ENCODE measurements around the gene EHF. TPM values are rescaled to one million over a fixed set of nuclear protein-coding genes. Genes with fewer than 3 reads are reported as not detected.

Gene EHF
- total RNA-seq, 1 experiment from 2014 or later, result 0.51 TPM

- Histone ChIP-seq H3K4me3 (ENCODE audit: low read depth in 2 of 2, low read length in 2 of 2) (no peak overlapping the region), H3K27me3 (ENCODE audit: control insufficient read depth, insufficient read depth, low read length) (no peaks in the 10 kb centered on the region), H3K36me3 (ENCODE audit: control insufficient read depth, insufficient read depth, low read length) (no peaks in the 10 kb centered on the region), H3K27ac (ENCODE audit: low read length) (no peak overlapping the region), H3K4me1 (ENCODE audit: control insufficient read depth, insufficient read depth, low read length) (no peaks in the 10 kb centered on the region; the same call in 1 of the 2 replicates), H3K9me3 (ENCODE audit: control insufficient read depth, insufficient read depth, low read depth, low read length) (no peaks in the 10 kb centered on the region)
- ATAC-seq (no peak), DNase-seq (ENCODE audit: low read depth, low spot score) (no peak)
- no peak for TF ChIP-seq CTCF (IDR thresholded peaks at IDR 0.05)
- TF ChIP-seq REST (IDR thresholded peaks at IDR 0.05; ENCODE audit: insufficient read depth in 1 of 2, low read depth in 2 of 2, low read length in 1 of 2), result no peak
- TF ChIP-seq POLR2AphosphoS5 (IDR thresholded peaks at IDR 0.05; ENCODE audit: low read depth, low read length), result no peak
- no peak for TF ChIP-seq SIN3A (IDR thresholded peaks at IDR 0.05; ENCODE audit: borderline replicate concordance, insufficient read depth, low read depth, low read length)
- TF ChIP-seq TCF7L2 (IDR thresholded peaks at IDR 0.05; ENCODE audit: low read depth, low read length), result no peak
- in situ Hi-C loops (cut with HindIII; ENCODE audit: low pct_unique_long_range_greater_than_20kb, low sequenced_read_pairs), result no loop called here
- intact Hi-C loops (cut with micrococcal nuclease; ENCODE audit: unreplicated experiment), result no loop called here
- ChIA-PET CTCF (no interaction called here), POLR2A (no interaction called here)
- no TSS peak for BruUV-seq (replicated peaks)
Observed at GRCh38 chr11:34625576-34625975, 4.7 kb downstream of the EHF start.

GRCh38 chr11:34626393-34626792, 5.5 kb downstream of the EHF start:
- Histone ChIP-seq H3K27ac (ENCODE audit: low read length) (no peak overlapping the region), H3K27me3 (ENCODE audit: control insufficient read depth, insufficient read depth, low read length) (no peaks in the 10 kb centered on the region), H3K9me3 (ENCODE audit: control insufficient read depth, insufficient read depth, low read depth, low read length) (no peaks in the 10 kb centered on the region), H3K4me3 (ENCODE audit: low read depth in 2 of 2, low read length in 2 of 2) (no peak overlapping the region), H3K4me1 (ENCODE audit: control insufficient read depth, insufficient read depth, low read length) (no peaks in the 10 kb centered on the region; the same call in 1 of the 2 replicates), H3K36me3 (ENCODE audit: control insufficient read depth, insufficient read depth, low read length) (no peaks in the 10 kb centered on the region)
- no peak for TF ChIP-seq REST (IDR thresholded peaks at IDR 0.05; ENCODE audit: insufficient read depth in 1 of 2, low read depth in 2 of 2, low read length in 1 of 2)
- DNase-seq (ENCODE audit: low read depth, low spot score) (no peak), ATAC-seq (no peak)
- in situ Hi-C loops (cut with HindIII; ENCODE audit: low pct_unique_long_range_greater_than_20kb, low sequenced_read_pairs) (no loop called here), intact Hi-C loops (cut with micrococcal nuclease; ENCODE audit: unreplicated experiment) (no loop called here)
- POLR2A ChIA-PET, result no interaction called here
- BruUV-seq (replicated peaks), result no TSS peak
- CTCF ChIA-PET, result no interaction called here
